Measurements from ENCODE around the gene RIOX2. TPM values are rescaled to one million over a fixed set of nuclear protein-coding genes. Genes with fewer than 3 reads are reported as not detected.

RIOX2 gene
- total RNA-seq, 1 donor = 32.7 TPM

DNA sequence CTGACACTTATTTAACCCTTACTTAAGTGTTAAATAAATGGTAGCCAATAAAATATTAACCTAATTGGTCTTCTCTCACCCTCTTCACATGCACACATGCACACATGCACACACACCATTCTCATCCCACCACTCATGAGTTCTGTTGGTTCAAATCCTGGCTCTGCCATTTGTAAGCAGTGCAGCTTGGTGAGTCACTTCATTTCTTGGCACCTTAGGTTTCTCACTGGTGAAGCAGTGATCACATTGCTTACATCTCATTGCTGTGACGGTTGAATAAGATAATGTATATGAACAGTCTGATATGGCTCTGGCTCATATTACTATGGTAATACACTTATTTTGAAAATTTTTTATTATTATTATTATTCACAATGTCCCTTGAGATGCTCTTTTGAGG, 33.8 kb downstream of the RIOX2 start:
- DNase-seq (ENCODE audit: low read depth) = peak; percentile 58
- TF ChIP-seq, protein P1, sequence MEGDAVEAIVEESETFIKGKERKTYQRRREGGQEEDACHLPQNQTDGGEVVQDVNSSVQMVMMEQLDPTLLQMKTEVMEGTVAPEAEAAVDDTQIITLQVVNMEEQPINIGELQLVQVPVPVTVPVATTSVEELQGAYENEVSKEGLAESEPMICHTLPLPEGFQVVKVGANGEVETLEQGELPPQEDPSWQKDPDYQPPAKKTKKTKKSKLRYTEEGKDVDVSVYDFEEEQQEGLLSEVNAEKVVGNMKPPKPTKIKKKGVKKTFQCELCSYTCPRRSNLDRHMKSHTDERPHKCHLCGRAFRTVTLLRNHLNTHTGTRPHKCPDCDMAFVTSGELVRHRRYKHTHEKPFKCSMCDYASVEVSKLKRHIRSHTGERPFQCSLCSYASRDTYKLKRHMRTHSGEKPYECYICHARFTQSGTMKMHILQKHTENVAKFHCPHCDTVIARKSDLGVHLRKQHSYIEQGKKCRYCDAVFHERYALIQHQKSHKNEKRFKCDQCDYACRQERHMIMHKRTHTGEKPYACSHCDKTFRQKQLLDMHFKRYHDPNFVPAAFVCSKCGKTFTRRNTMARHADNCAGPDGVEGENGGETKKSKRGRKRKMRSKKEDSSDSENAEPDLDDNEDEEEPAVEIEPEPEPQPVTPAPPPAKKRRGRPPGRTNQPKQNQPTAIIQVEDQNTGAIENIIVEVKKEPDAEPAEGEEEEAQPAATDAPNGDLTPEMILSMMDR (IDR thresholded peaks at IDR 0.05; ENCODE audit: insufficient read depth, low read length) = no peak
- H3K4me3 ChIP-seq (ENCODE audit: low read depth, low read length) = no peak overlapping the region

- H3K4me3 ChIP-seq (ENCODE audit: low read depth, low read length) = no peak overlapping the region
- DNase-seq (ENCODE audit: low read depth) = no peak
- TF ChIP-seq, protein P1 (IDR thresholded peaks at IDR 0.05; ENCODE audit: insufficient read depth, low read length) = no peak
Measured at GRCh38 chr3:97937205-97937604, 35.0 kb downstream of the RIOX2 start.

GRCh38 chr3:97935842-97936241, 36.4 kb downstream of the RIOX2 start:
- no peak for DNase-seq (ENCODE audit: low read depth)
- no peak overlapping the region for H3K4me3 ChIP-seq (ENCODE audit: low read depth, low read length)
- TF ChIP-seq, protein P1 (IDR thresholded peaks at IDR 0.05; ENCODE audit: insufficient read depth, low read length) = no peak

DNA sequence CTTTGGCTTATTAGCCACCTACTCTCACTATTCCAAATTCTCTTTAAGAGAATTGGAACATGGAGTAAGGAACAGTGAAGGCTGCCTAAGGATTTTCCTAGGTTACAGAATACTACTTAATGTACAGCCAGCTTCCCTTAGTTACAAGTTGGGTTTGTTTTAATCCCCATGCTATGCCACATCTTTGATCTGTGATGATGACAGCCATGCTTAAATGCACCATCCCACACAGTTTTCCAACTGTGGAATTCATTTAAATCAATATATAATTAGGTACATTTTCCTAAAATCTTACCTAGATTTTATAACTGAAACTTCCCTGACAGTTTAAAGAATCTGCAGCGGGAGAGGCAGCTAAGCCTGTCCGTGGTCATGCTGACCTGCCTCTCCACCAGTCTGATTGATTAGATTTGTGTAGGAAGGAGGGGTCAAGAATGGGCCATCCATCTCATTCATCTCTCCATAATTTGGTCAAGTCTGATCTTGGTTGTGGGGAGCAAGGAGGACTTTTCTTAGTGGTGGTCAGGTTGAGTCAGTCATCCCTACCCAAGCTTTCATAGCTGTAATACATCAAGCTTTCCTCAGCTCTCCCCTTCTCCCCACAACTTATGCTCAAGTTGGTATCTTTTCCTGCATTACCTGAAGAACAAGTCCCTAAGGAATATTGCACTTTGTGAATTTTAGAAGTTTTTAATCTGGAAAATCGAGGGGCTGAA, 37.1 kb downstream of the RIOX2 start:
- DNase-seq (ENCODE audit: low read depth) = no peak
- H3K4me3 ChIP-seq (ENCODE audit: low read depth, low read length) = no peak overlapping the region
- TF ChIP-seq, protein P1 (IDR thresholded peaks at IDR 0.05; ENCODE audit: insufficient read depth, low read length) = no peak

DNA sequence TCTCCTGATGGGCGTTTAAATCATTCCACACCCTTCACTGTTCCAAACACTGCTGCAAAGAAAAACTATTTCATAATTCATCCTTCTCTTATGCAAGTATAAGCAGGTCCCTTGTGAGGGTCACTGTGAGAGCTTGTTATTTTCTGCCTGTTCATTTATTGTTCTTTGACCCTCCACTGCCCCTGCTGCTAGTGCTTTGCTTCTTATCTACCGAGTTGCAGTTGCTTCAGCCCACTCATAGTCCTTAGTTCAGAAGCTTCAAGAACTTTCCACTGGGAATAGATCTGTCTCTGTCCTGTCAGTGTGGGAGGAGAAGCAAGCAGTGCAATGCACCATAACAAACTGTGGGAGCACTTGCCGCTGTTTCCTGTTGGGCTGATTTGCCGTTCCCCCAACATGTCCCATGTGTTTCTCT, 39.8 kb downstream of the RIOX2 start:
- peak; percentile 17 for DNase-seq (ENCODE audit: low read depth)
- TF ChIP-seq, protein P1 (IDR thresholded peaks at IDR 0.05; ENCODE audit: insufficient read depth, low read length) = no peak

DNA sequence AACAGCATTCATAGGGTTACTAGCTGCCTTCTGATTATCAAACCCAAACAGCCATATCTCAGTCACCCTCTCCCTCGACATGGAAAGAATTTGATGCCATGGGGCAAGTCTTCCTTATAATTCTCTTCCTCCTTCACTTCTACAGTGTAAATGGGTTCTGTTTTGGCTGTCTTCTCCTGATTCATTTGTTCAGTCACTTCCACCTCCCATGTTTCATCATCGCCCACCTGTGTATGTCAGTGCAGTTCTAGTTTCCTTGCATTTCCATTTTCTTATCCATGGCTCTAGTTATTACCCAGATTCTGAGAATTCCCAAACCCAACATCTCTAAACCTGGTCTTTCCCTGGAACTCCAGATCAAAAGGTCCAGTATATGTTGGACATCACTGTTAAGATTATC, 41.0 kb downstream of the RIOX2 start:
- no peak overlapping the region for H3K4me3 ChIP-seq (ENCODE audit: low read depth, low read length)
- TF ChIP-seq, protein P1 (IDR thresholded peaks at IDR 0.05; ENCODE audit: insufficient read depth, low read length) = no peak
- DNase-seq (ENCODE audit: low read depth) = no peak

More for the DNA sequence above, 39.8 kb downstream of the RIOX2 start:
- H3K4me3 ChIP-seq (ENCODE audit: low read depth, low read length) = no peak overlapping the region

DNA sequence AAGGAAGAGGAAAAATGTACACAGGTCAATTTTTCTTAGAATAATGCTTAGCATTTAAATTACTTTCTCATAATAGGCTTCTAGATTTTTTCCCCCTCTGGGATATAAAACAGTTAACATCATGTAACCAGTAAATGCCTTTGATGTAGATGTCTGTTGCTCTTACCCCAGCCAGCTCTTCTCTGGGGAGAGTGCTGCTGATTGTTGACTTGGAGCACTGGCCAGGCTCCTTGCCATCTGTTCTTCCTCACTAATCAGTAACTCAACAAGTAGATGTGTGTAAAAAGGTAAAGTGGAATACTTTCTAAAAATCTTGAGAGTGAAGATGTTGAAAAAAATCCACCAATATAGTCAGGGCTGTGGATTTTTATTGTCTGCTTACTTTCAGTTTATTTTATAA, 42.2 kb downstream of the RIOX2 start:
- no peak overlapping the region for H3K4me3 ChIP-seq (ENCODE audit: low read depth, low read length)
- no peak for DNase-seq (ENCODE audit: low read depth)

More for the DNA sequence above, 42.2 kb downstream of the RIOX2 start:
- TF ChIP-seq, protein P1 (IDR thresholded peaks at IDR 0.05; ENCODE audit: insufficient read depth, low read length) = no peak

Measured in fibroblast of the aortic adventitia (primary cell).